ENCODE measurements around the gene FOXO4. TPM values are rescaled to one million over a fixed set of nuclear protein-coding genes. Genes with fewer than 3 reads are reported as not detected.

Gene FOXO4
- total RNA-seq, 1 experiment from 2014 or later = 14.7 TPM

GRCh38 chrX:71103110-71103983, 7.7 kb downstream of the FOXO4 start:
- Histone ChIP-seq H3K4me3 (replicated peaks in 1 of 2; ENCODE audit: low read depth in 1 of 2, low read length in 2 of 2) (no peak overlapping the region), H3K27me3 (ENCODE audit: insufficient read depth, low read length) (no peaks in the 10 kb centered on the region), H3K27ac (ENCODE audit: low read depth, low read length) (no peak overlapping the region), H3K9me3 (ENCODE audit: control insufficient read depth in 1 of 2, insufficient read depth in 1 of 2, low read depth in 1 of 2, low read length in 2 of 2) (no peaks in the 10 kb centered on the region), H3K4me2 (ENCODE audit: low read length) (no peak overlapping the region), H3K79me2 (ENCODE audit: insufficient read depth, low read length) (no peaks in the 10 kb centered on the region), H3K9ac (ENCODE audit: low read length) (no peak overlapping the region), H3K4me1 (ENCODE audit: control insufficient read depth in 1 of 2, insufficient read depth in 2 of 2, low read length in 2 of 2) (peaks cover 0 to 3% of the 10 kb centered on the region in 2 experiments; a peak in 1 of 4 replicates), H3K36me3 (ENCODE audit: control insufficient read depth in 1 of 2, insufficient read depth in 2 of 2, low read length in 2 of 2) (no peaks in the 10 kb centered on the region), H4K20me1 (ENCODE audit: insufficient read depth) (no peaks in the 10 kb centered on the region), H3K9me2 (ENCODE audit: insufficient read depth) (no peaks in the 10 kb centered on the region), H2AFZ (ENCODE audit: low read depth, low read length, poor library complexity, severe bottlenecking) (no peak overlapping the region)
- RAD21 ChIA-PET (ENCODE audit: low non-redundant PET in 1 of 2, low total read pairs in 2 of 2, uncharacterized antibody in 2 of 2, unreplicated experiment in 2 of 2) = no interaction called here
- no TSS peak for BruUV-seq (replicated peaks)
- ATAC-seq = no peak
- TF ChIP-seq SP1 (IDR thresholded peaks at IDR 0.05; ENCODE audit: low read depth) (no peak), EZH2phosphoT487 (IDR thresholded peaks at IDR 0.05; ENCODE audit: borderline replicate concordance) (no peak)
- CTCF ChIA-PET = no interaction called here
- intact Hi-C loops (cut with micrococcal nuclease) = no loop called here
- POLR2A ChIA-PET = no interaction called here
- no peak for DNase-seq (ENCODE audit: low read depth, low spot score)

DNA sequence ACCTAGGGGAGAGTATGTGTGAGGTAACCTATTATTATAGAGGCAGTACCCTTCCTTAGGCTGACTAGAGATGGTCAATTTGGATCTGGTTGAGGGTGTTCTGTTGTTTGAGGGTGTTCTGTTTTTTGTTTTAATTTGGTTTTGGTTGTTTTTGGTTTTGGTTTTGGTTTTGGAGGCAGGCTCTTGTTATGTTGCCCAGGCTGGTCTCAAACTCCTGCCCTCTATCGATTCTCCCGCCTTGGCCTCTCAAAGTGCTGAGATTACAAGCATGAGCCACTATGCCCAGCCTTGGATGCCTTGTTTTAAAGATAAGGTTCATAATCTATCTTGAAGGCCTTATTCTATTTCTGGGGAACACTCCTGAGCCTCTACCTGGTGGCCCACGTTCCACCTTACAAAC, 10.0 kb downstream of the FOXO4 start:
- RAD21 ChIA-PET (ENCODE audit: low non-redundant PET in 1 of 2, low total read pairs in 2 of 2, uncharacterized antibody in 2 of 2, unreplicated experiment in 2 of 2) = no interaction called here
- H3K9me2 ChIP-seq (ENCODE audit: insufficient read depth) = no peaks in the 10 kb centered on the region
- TF ChIP-seq SP1 (IDR thresholded peaks at IDR 0.05; ENCODE audit: low read depth) (no peak), ELF1 (IDR thresholded peaks at IDR 0.05; ENCODE audit: borderline replicate concordance, low read depth) (no peak), CEBPB (IDR thresholded peaks at IDR 0.05; ENCODE audit: low read depth) (no peak), SRF (IDR thresholded peaks at IDR 0.05; ENCODE audit: low read depth) (no peak), EGR1 (IDR thresholded peaks at IDR 0.05; ENCODE audit: low read depth) (no peak), POLR2A (IDR thresholded peaks at IDR 0.05; ENCODE audit: borderline replicate concordance, extremely low read depth, insufficient read depth, insufficient read length) (no peak), YY1 (IDR thresholded peaks at IDR 0.05; ENCODE audit: extremely low read depth, insufficient replicate concordance, low read depth, low read length) (no peak), JUND (IDR thresholded peaks at IDR 0.05) (no peak)

More for the DNA sequence above, 10.0 kb downstream of the FOXO4 start:
- ATAC-seq = no peak
- Histone ChIP-seq H3K4me3 (replicated peaks in 1 of 2; ENCODE audit: low read depth in 1 of 2, low read length in 2 of 2) (no peak overlapping the region), H3K9ac (ENCODE audit: low read length) (no peak overlapping the region), H2AFZ (ENCODE audit: low read depth, low read length, poor library complexity, severe bottlenecking) (no peak overlapping the region), H3K9me3 (ENCODE audit: control insufficient read depth in 1 of 2, insufficient read depth in 1 of 2, low read depth in 1 of 2, low read length in 2 of 2) (no peaks in the 10 kb centered on the region), H3K27me3 (ENCODE audit: insufficient read depth, low read length) (no peaks in the 10 kb centered on the region), H3K4me1 (ENCODE audit: control insufficient read depth in 1 of 2, insufficient read depth in 2 of 2, low read length in 2 of 2) (peaks cover 0 to 3% of the 10 kb centered on the region in 2 experiments; a peak in 1 of 4 replicates), H3K4me2 (ENCODE audit: low read length) (no peak overlapping the region), H3K27ac (ENCODE audit: low read depth, low read length) (no peak overlapping the region), H4K20me1 (ENCODE audit: insufficient read depth) (no peaks in the 10 kb centered on the region), H3K79me2 (ENCODE audit: insufficient read depth, low read length) (no peaks in the 10 kb centered on the region), H3K36me3 (ENCODE audit: control insufficient read depth in 1 of 2, insufficient read depth in 2 of 2, low read length in 2 of 2) (no peaks in the 10 kb centered on the region)
- DNase-seq (ENCODE audit: low read depth, low spot score) = no peak
- BruUV-seq (replicated peaks) = no TSS peak
- POLR2A ChIA-PET = no interaction called here
- intact Hi-C loops (cut with micrococcal nuclease) = no loop called here
- CTCF ChIA-PET = no interaction called here
